ENCODE measurements around the gene TOGARAM1. TPM values are rescaled to one million over a fixed set of nuclear protein-coding genes. Genes with fewer than 3 reads are reported as not detected.

Gene TOGARAM1
- total and polyA plus RNA-seq, 2 donors: 10.7 to 16.0 TPM

GRCh38 chr14:45082420-45082819 lies 120.4 kb downstream of the TOGARAM1 start:
- DNase-seq (ENCODE audit: low read depth in 6 of 9, low spot score in 9 of 9): no peak
- Histone ChIP-seq H3K27me3 (ENCODE audit: control insufficient read depth in 2 of 2, insufficient read depth in 1 of 2, low read length in 1 of 2) (no peaks in the 10 kb centered on the region), H3K9me3 (ENCODE audit: control insufficient read depth in 2 of 2, insufficient read depth in 1 of 2, low read length in 1 of 2) (no peaks in the 10 kb centered on the region), H3K4me3 (ENCODE audit: low read length in 2 of 2) (no peak overlapping the region), H3K4me1 (ENCODE audit: control insufficient read depth in 2 of 2, insufficient read depth in 2 of 2, low read length in 2 of 2) (peaks cover 6 to 9% of the 10 kb centered on the region in 2 donors), H3K27ac (ENCODE audit: low read depth in 1 of 2, low read length in 1 of 2) (no peak overlapping the region), H3K36me3 (ENCODE audit: control insufficient read depth in 2 of 2, insufficient read depth in 2 of 2, low read length in 1 of 2) (no peaks in the 10 kb centered on the region)
- WGBS: over 99% methylated on average over 2 of the region's 2 CpGs

DNA sequence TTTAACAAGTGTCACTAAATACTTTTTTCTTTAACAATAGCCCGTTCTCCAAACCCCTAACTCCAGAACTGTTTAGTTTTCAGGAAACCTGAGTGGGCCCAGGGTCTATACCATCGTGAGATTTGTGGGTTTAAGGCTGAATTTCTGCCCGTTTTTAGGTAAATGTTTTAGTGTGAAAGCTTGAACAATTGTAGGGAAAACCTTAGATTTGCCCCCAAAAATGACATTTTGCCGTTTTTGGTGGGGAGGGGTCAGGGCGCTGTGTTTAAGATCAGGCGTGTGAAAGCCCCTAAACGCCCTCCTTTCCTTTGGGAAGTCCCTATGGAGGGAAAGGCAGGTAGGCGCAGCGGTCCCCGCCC lies 121.6 kb downstream of the TOGARAM1 start:
- DNase-seq (ENCODE audit: low read depth in 6 of 9, low spot score in 9 of 9): peak in 2 of 9 donors; percentile 14 to 17
- H3K4me1 ChIP-seq (ENCODE audit: control insufficient read depth in 2 of 2, insufficient read depth in 2 of 2, low read length in 2 of 2): peaks cover 6 to 9% of the 10 kb centered on the region in 2 donors
- no peaks in the 10 kb centered on the region for H3K36me3 ChIP-seq (ENCODE audit: control insufficient read depth in 2 of 2, insufficient read depth in 2 of 2, low read length in 1 of 2)
- WGBS: 1% methylated on average over 10 of the region's 10 CpGs
- no peaks in the 10 kb centered on the region for H3K27me3 ChIP-seq (ENCODE audit: control insufficient read depth in 2 of 2, insufficient read depth in 1 of 2, low read length in 1 of 2)
- H3K4me3 ChIP-seq (ENCODE audit: low read length in 2 of 2): peak overlapping the region; percentile 87 to 92
- peak overlapping the region in 1 of 2 donors; percentile 59 for H3K27ac ChIP-seq (ENCODE audit: low read depth in 1 of 2, low read length in 1 of 2)
- H3K9me3 ChIP-seq (ENCODE audit: control insufficient read depth in 2 of 2, insufficient read depth in 1 of 2, low read length in 1 of 2): no peaks in the 10 kb centered on the region

DNA sequence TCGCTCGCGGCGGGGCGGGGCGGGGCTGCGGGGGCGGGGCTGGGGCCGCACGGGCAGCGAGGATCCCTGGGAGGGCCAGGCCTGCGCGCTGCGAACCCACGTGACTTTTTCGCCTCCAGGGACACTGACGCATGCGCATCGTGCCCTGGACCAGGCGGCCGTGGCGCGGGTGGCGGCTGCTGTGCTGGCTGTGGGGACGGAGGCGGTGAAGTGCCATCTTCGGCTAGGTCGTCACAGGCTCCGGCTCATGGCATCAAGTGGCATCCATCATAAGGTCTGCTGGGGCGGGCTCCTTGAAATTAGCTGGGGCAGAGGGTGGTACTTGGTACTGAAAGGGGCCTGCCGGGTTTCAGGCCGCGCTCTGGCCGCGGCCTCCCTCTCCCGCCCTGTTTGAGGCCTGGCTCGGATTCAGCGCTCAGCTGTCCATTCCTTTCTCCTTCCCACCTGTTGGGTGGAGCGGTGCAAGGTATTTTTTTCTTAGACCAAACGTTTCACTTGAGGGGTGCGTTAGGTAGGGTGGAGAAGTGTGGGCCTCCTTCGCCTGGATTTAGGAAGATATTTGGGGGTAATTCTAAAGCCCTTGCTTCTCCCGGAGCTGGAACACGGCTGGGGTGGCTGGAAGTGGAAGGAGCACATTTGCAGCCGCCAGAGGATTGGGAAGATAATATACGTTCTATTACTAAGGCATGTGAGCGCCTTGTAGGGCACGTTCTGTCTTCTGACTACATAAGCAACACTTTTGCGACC lies 122.2 kb downstream of the TOGARAM1 start, which contains the start of gene PRPF39:
TSS of gene PRPF39 (plus strand) at position 141 of the 747 bp plus-strand sequence. CDS start 11,124 bp downstream, outside the sequence.
- DNase-seq (ENCODE audit: low read depth in 6 of 9, low spot score in 9 of 9): peak; percentile 75 to 95 (median 87)
- Histone ChIP-seq H3K4me3 (ENCODE audit: low read length in 2 of 2) (peak within 1 kb of the TSS; percentile 87 to 92), H3K27ac (ENCODE audit: low read depth in 1 of 2, low read length in 1 of 2) (peak within 1 kb of the TSS; percentile 44 to 77), H3K36me3 (ENCODE audit: control insufficient read depth in 2 of 2, insufficient read depth in 2 of 2, low read length in 1 of 2) (no peaks in the 10 kb centered on the region), H3K9me3 (ENCODE audit: control insufficient read depth in 2 of 2, insufficient read depth in 1 of 2, low read length in 1 of 2) (no peaks in the 10 kb centered on the region), H3K4me1 (ENCODE audit: control insufficient read depth in 2 of 2, insufficient read depth in 2 of 2, low read length in 2 of 2) (peaks cover 6 to 9% of the 10 kb centered on the region in 2 donors), H3K27me3 (ENCODE audit: control insufficient read depth in 2 of 2, insufficient read depth in 1 of 2, low read length in 1 of 2) (no peaks in the 10 kb centered on the region)
- 1% methylated on average over 49 of the region's 49 CpGs for WGBS

DNA sequence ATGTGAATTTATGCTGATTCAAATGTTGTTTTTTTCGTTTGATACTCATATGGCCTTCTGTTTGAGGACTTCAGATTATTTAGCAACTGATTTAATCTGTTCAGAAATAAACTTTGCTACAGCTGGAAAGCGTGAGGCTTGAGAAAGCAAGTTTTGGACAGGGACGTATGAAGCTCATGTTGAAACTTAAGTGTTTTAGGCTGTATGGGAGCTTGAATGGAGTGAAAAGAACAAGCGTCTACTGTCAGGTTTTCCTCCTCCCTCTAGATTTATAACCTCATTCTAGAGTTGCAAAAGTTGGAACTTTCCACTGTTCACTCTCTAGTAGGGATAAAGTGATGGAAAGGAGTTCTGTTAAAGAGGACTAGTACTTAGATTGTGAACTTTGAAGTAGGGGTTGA lies 123.0 kb downstream of the TOGARAM1 start:
- Histone ChIP-seq H3K27me3 (ENCODE audit: control insufficient read depth in 2 of 2, insufficient read depth in 1 of 2, low read length in 1 of 2) (no peaks in the 10 kb centered on the region), H3K9me3 (ENCODE audit: control insufficient read depth in 2 of 2, insufficient read depth in 1 of 2, low read length in 1 of 2) (no peaks in the 10 kb centered on the region), H3K4me3 (ENCODE audit: low read length in 2 of 2) (peak overlapping the region; percentile 87 to 92), H3K4me1 (ENCODE audit: control insufficient read depth in 2 of 2, insufficient read depth in 2 of 2, low read length in 2 of 2) (peaks cover 6 to 9% of the 10 kb centered on the region in 2 donors), H3K36me3 (ENCODE audit: control insufficient read depth in 2 of 2, insufficient read depth in 2 of 2, low read length in 1 of 2) (no peaks in the 10 kb centered on the region), H3K27ac (ENCODE audit: low read depth in 1 of 2, low read length in 1 of 2) (no peak overlapping the region)
- 7% methylated on average over 4 of the region's 4 CpGs for WGBS
- peak in 7 of 9 donors; percentile 3 to 43 (median 8) for DNase-seq (ENCODE audit: low read depth in 6 of 9, low spot score in 9 of 9)

- Histone ChIP-seq H3K4me1 (ENCODE audit: control insufficient read depth in 2 of 2, insufficient read depth in 2 of 2, low read length in 2 of 2) (peaks cover 0 to 2% of the 10 kb centered on the region in 2 donors), H3K4me3 (ENCODE audit: low read length in 2 of 2) (no peak overlapping the region), H3K36me3 (ENCODE audit: control insufficient read depth in 2 of 2, insufficient read depth in 2 of 2, low read length in 1 of 2) (no peaks in the 10 kb centered on the region), H3K27me3 (ENCODE audit: control insufficient read depth in 2 of 2, insufficient read depth in 1 of 2, low read length in 1 of 2) (no peaks in the 10 kb centered on the region), H3K9me3 (ENCODE audit: control insufficient read depth in 2 of 2, insufficient read depth in 1 of 2, low read length in 1 of 2) (no peaks in the 10 kb centered on the region), H3K27ac (ENCODE audit: low read depth in 1 of 2, low read length in 1 of 2) (no peak overlapping the region)
- no peak for DNase-seq (ENCODE audit: low read depth in 6 of 9, low spot score in 9 of 9)
- WGBS: 62% methylated on average over 1 of the region's 1 CpG
Measured at GRCh38 chr14:45089813-45090212, 127.8 kb downstream of the TOGARAM1 start.

DNA sequence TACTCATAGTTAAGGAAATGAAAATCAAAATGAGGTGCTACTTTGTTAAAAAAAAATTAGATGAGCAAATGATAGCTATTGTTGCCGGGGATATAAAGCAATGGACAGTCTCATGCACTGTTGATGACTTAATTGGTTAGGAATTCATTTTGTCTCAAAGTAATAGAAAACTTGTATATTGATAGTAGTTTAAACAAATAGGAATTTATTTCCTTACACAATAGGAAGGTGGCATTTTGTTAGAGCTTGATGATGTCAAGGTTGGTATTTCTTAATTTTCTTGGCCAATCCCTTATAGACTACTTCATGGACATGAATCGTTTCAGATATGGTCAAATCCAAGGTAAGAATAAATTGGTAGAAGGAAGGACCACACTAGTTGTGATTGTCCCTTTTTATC lies 129.7 kb downstream of the TOGARAM1 start:
- H3K36me3 ChIP-seq (ENCODE audit: control insufficient read depth in 2 of 2, insufficient read depth in 2 of 2, low read length in 1 of 2): peaks cover 7 to 8% of the 10 kb centered on the region in 2 donors
- H3K27ac ChIP-seq (ENCODE audit: low read depth in 1 of 2, low read length in 1 of 2): no peak overlapping the region
- no peaks in the 10 kb centered on the region for H3K27me3 ChIP-seq (ENCODE audit: control insufficient read depth in 2 of 2, insufficient read depth in 1 of 2, low read length in 1 of 2)
- no peak overlapping the region for H3K4me3 ChIP-seq (ENCODE audit: low read length in 2 of 2)
- WGBS: 96% methylated on average over 2 of the region's 2 CpGs
- H3K4me1 ChIP-seq (ENCODE audit: control insufficient read depth in 2 of 2, insufficient read depth in 2 of 2, low read length in 2 of 2): no peaks in the 10 kb centered on the region
- no peak for DNase-seq (ENCODE audit: low read depth in 6 of 9, low spot score in 9 of 9)
- H3K9me3 ChIP-seq (ENCODE audit: control insufficient read depth in 2 of 2, insufficient read depth in 1 of 2, low read length in 1 of 2): no peaks in the 10 kb centered on the region

GRCh38 chr14:45094275-45094674 lies 132.3 kb downstream of the TOGARAM1 start:
- no peak for DNase-seq (ENCODE audit: low read depth in 6 of 9, low spot score in 9 of 9)
- Histone ChIP-seq H3K27me3 (ENCODE audit: control insufficient read depth in 2 of 2, insufficient read depth in 1 of 2, low read length in 1 of 2) (no peaks in the 10 kb centered on the region), H3K36me3 (ENCODE audit: control insufficient read depth in 2 of 2, insufficient read depth in 2 of 2, low read length in 1 of 2) (peaks cover 8 to 11% of the 10 kb centered on the region in 2 donors), H3K4me1 (ENCODE audit: control insufficient read depth in 2 of 2, insufficient read depth in 2 of 2, low read length in 2 of 2) (no peaks in the 10 kb centered on the region), H3K27ac (ENCODE audit: low read depth in 1 of 2, low read length in 1 of 2) (no peak overlapping the region), H3K4me3 (ENCODE audit: low read length in 2 of 2) (no peak overlapping the region), H3K9me3 (ENCODE audit: control insufficient read depth in 2 of 2, insufficient read depth in 1 of 2, low read length in 1 of 2) (no peaks in the 10 kb centered on the region)
- WGBS: 97% methylated on average over 2 of the region's 2 CpGs

- Histone ChIP-seq H3K9me3 (ENCODE audit: control insufficient read depth in 2 of 2, insufficient read depth in 1 of 2, low read length in 1 of 2) (no peaks in the 10 kb centered on the region), H3K36me3 (ENCODE audit: control insufficient read depth in 2 of 2, insufficient read depth in 2 of 2, low read length in 1 of 2) (peaks cover 11 to 12% of the 10 kb centered on the region in 2 donors)
Measured at GRCh38 chr14:45095143-45095542, 133.2 kb downstream of the TOGARAM1 start.

GRCh38 chr14:45096218-45096617 lies 134.2 kb downstream of the TOGARAM1 start:
- Histone ChIP-seq H3K4me1 (ENCODE audit: control insufficient read depth in 2 of 2, insufficient read depth in 2 of 2, low read length in 2 of 2) (no peaks in the 10 kb centered on the region), H3K27me3 (ENCODE audit: control insufficient read depth in 2 of 2, insufficient read depth in 1 of 2, low read length in 1 of 2) (no peaks in the 10 kb centered on the region), H3K27ac (ENCODE audit: low read depth in 1 of 2, low read length in 1 of 2) (no peak overlapping the region), H3K9me3 (ENCODE audit: control insufficient read depth in 2 of 2, insufficient read depth in 1 of 2, low read length in 1 of 2) (no peaks in the 10 kb centered on the region), H3K36me3 (ENCODE audit: control insufficient read depth in 2 of 2, insufficient read depth in 2 of 2, low read length in 1 of 2) (peaks cover 13 to 16% of the 10 kb centered on the region in 2 donors), H3K4me3 (ENCODE audit: low read length in 2 of 2) (no peak overlapping the region)
- no peak for DNase-seq (ENCODE audit: low read depth in 6 of 9, low spot score in 9 of 9)
- WGBS: 98% methylated on average over 4 of the region's 4 CpGs

More at GRCh38 chr14:45095143-45095542, 133.2 kb downstream of the TOGARAM1 start:
- H3K27ac ChIP-seq (ENCODE audit: low read depth in 1 of 2, low read length in 1 of 2): no peak overlapping the region
- H3K4me1 ChIP-seq (ENCODE audit: control insufficient read depth in 2 of 2, insufficient read depth in 2 of 2, low read length in 2 of 2): no peaks in the 10 kb centered on the region
- no peak overlapping the region for H3K4me3 ChIP-seq (ENCODE audit: low read length in 2 of 2)
- WGBS: 98% methylated on average over 4 of the region's 4 CpGs
- H3K27me3 ChIP-seq (ENCODE audit: control insufficient read depth in 2 of 2, insufficient read depth in 1 of 2, low read length in 1 of 2): no peaks in the 10 kb centered on the region
- DNase-seq (ENCODE audit: low read depth in 6 of 9, low spot score in 9 of 9): no peak

All from thymus (tissue), 11 donors.